ENCODE data around the gene FARP1. TPM values are rescaled to one million over a fixed set of nuclear protein-coding genes. Genes with fewer than 3 reads are reported as not detected.

The FARP1 gene
- total and polyA plus RNA-seq, 2 of the 13 experiments (the other 11 are each of a cell fraction or from before 2014, with no cell fraction given) = 70.6 to 126 TPM

- TF ChIP-seq, protein P1, sequence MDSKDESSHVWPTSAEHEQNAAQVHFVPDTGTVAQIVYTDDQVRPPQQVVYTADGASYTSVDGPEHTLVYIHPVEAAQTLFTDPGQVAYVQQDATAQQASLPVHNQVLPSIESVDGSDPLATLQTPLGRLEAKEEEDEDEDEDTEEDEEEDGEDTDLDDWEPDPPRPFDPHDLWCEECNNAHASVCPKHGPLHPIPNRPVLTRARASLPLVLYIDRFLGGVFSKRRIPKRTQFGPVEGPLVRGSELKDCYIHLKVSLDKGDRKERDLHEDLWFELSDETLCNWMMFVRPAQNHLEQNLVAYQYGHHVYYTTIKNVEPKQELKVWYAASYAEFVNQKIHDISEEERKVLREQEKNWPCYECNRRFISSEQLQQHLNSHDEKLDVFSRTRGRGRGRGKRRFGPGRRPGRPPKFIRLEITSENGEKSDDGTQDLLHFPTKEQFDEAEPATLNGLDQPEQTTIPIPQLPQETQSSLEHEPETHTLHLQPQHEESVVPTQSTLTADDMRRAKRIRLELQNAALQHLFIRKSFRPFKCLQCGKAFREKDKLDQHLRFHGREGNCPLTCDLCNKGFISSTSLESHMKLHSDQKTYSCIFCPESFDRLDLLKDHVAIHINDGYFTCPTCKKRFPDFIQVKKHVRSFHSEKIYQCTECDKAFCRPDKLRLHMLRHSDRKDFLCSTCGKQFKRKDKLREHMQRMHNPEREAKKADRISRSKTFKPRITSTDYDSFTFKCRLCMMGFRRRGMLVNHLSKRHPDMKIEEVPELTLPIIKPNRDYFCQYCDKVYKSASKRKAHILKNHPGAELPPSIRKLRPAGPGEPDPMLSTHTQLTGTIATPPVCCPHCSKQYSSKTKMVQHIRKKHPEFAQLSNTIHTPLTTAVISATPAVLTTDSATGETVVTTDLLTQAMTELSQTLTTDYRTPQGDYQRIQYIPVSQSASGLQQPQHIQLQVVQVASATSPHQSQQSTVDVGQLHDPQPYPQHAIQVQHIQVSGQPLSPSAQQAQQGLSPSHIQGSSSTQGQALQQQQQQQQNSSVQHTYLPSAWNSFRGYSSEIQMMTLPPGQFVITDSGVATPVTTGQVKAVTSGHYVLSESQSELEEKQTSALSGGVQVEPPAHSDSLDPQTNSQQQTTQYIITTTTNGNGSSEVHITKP (CRISPR knock-in tag; IDR thresholded peaks at IDR 0.05; ENCODE audit: low read depth) = peak; percentile 91
- TF ChIP-seq ZNF790 (CRISPR knock-in tag; IDR thresholded peaks at IDR 0.05; ENCODE audit: borderline replicate concordance) (no peak), BCL3 (CRISPR knock-in tag; IDR thresholded peaks at IDR 0.05) (no peak), ZNF460 (CRISPR knock-in tag; IDR thresholded peaks at IDR 0.05; ENCODE audit: borderline replicate concordance) (peak; percentile 52; the same call in 1 of the 2 replicates), ZNF44 (CRISPR knock-in tag; IDR thresholded peaks at IDR 0.05) (0 out of 2 replicates have a peak, but pooled peaks have one; percentile 53), ERF (CRISPR knock-in tag; IDR thresholded peaks at IDR 0.05) (peak; percentile 57), NR0B2 (CRISPR knock-in tag; IDR thresholded peaks at IDR 0.05) (no peak), GZF1 (CRISPR knock-in tag; IDR thresholded peaks at IDR 0.05) (no peak), REPIN1 (CRISPR knock-in tag; IDR thresholded peaks at IDR 0.05; ENCODE audit: borderline replicate concordance, low read depth) (peak; percentile 63; the same call in 1 of the 2 replicates), RCOR2 (CRISPR knock-in tag; IDR thresholded peaks at IDR 0.05) (peak; percentile 16; the same call in 1 of the 2 replicates), CEBPG (CRISPR knock-in tag; IDR thresholded peaks at IDR 0.05) (peak; percentile 54; the same call in 1 of the 2 replicates), HNF4A (CRISPR knock-in tag; IDR thresholded peaks at IDR 0.05) (peak; percentile 71), ZBTB39 (CRISPR knock-in tag; IDR thresholded peaks at IDR 0.05) (peak; percentile 51; the same call in 1 of the 2 replicates), FOSL2 (CRISPR knock-in tag; IDR thresholded peaks at IDR 0.05) (peak; percentile 57)
- TF ChIP-seq, protein P2, sequence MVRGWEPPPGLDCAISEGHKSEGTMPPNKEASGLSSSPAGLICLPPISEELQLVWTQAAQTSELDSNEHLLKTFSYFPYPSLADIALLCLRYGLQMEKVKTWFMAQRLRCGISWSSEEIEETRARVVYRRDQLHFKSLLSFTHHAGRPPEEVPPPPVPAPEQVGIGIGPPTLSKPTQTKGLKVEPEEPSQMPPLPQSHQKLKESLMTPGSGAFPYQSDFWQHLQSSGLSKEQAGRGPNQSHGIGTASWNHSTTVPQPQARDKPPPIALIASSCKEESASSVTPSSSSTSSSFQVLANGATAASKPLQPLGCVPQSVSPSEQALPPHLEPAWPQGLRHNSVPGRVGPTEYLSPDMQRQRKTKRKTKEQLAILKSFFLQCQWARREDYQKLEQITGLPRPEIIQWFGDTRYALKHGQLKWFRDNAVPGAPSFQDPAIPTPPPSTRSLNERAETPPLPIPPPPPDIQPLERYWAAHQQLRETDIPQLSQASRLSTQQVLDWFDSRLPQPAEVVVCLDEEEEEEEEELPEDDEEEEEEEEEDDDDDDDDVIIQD (CRISPR knock-in tag; IDR thresholded peaks at IDR 0.05; ENCODE audit: low read depth) = peak; percentile 51
- TF ChIP-seq, protein P3, sequence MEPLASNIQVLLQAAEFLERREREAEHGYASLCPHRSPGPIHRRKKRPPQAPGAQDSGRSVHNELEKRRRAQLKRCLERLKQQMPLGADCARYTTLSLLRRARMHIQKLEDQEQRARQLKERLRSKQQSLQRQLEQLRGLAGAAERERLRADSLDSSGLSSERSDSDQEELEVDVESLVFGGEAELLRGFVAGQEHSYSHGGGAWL (CRISPR knock-in tag; IDR thresholded peaks at IDR 0.05) = peak; percentile 10; the same call in 1 of the 2 replicates
- TF ChIP-seq, protein P4, sequence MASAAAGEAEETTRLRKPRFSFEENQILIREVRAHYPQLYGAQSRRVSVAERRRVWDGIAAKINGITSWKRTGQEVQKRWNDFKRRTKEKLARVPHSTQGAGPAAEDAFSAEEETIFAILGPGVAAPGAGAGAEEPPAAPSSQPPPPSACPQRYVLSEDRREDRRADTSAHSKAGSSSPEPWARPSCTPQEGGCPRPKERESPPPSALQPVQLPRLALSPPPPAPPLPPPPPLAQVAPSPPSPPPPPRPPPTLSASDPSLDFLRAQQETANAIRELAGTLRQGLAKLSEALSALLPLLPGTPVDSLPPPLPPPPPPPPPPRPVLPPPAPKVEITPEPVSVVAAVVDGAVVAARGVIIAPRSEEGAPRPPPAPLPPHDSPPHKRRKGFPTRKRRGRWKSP (CRISPR knock-in tag; IDR thresholded peaks at IDR 0.05) = peak; percentile 85
These were observed 124.4 kb downstream of the FARP1 start (continued) for GRCh38 chr13:98267080-98267912.

Measured in HepG2 (cell line).